ENCODE results near the gene RASAL1. TPM values are rescaled to one million over a fixed set of nuclear protein-coding genes. Genes with fewer than 3 reads are reported as not detected.
A peak's percentile ranks its signal among the peaks of the same experiment; 100 is the strongest.
"Not testable (repeated sequence)": the region's sequence is repeated elsewhere in the genome, so short reads cannot be mapped to it uniquely, and the experiment has no call there.

Gene RASAL1
- total RNA-seq, 1 experiment from 2014 or later: 0.33 TPM

DNA sequence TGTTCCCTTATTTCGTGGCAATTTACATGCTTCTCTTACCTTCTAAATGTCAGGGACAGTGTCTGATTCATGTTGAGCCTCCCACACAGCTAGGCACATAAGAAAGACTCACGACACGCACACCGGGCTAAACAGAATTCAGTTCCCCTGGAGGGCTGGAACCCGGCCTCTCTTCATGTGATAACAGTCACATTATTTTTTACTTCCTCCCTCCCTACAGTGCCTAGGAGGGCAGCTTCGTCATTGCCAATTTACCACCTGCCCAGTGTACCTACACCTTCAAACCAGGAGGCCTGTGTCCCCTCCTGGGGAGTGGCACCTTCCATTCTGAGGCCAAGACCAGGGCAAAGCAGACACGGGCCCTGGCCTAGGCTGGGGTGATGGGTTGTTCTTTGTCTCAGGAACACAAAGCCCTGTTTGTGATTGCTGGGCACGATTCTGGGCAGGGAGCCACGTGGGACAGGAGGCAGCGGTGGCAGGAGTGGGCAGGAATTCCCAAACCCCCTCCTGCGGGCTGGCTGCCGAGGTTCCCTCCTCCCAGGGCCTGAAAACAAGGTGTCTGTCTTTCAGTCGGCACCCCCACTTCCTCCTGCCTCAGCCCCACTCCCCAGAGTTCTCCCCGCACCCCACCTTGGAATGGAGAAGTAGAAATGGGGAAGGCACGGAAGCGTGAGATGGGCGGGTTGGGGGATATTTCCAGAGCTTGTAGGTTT, 6.8 kb upstream of the RASAL1 start:
- peak; percentile 58 for DNase-seq (ENCODE audit: low spot score)

DNA sequence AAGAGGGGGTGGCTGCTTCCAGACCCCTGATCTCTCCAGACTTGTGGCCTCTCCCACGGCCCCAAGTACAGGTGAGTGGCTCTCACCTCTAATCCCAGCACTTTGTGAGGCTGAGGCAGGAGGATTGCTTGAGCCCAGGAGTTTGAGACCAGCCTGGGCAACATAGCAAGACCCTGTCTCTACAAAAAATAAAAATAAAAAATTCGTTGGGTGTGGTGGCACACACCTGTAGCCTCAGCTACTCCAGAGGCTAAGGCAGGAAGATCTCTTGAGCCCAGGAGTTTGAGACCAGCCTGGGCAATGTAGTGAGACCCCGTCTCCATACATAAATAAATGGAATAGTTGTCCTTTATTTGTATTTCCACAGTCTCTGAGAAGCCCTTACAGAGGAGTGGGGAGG, 6.2 kb upstream of the RASAL1 start:
- DNase-seq (ENCODE audit: low spot score): not testable (repeated sequence)

DNA sequence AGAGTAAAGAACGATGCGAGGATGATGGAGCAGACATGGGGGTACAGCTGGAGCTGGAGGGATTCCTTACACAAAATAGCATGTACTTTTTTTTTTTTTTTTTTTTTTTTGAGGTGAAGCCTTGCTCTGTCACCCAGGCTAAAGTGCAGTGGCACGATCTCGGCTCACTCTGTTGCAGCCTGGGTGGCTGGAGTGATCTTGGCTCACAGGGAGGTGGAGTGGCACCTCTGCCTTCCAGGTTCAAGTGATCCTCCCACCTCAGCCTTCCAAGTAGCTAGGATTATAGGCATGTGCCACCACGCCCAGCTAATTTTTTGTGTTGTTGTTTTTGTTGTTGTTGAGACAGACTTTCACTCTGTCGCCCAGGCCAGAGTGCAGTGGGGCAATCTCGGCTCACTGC, 5.1 kb upstream of the RASAL1 start:
- no peak for DNase-seq (ENCODE audit: low spot score)

DNA sequence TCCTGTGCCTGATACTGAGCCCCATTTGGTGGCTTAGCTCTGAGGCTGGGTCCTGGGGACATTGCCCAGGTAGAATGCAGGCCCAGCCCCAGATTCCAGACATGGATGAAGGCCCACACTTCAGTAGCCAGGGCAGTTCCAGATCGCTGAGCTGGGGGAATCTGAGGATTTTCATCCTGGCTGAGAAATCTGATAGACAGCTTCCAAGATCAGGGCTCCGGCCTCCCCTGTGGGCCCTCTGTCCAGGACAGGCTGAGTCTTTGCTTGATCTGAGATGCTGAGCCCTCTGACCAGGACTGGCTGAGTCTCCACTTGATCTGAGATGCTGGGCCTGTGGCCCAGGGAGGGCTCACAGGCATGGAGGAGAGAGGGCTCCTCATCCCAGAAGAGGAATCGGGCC, 3.3 kb upstream of the RASAL1 start:
- no peak for DNase-seq (ENCODE audit: low spot score)

DNA sequence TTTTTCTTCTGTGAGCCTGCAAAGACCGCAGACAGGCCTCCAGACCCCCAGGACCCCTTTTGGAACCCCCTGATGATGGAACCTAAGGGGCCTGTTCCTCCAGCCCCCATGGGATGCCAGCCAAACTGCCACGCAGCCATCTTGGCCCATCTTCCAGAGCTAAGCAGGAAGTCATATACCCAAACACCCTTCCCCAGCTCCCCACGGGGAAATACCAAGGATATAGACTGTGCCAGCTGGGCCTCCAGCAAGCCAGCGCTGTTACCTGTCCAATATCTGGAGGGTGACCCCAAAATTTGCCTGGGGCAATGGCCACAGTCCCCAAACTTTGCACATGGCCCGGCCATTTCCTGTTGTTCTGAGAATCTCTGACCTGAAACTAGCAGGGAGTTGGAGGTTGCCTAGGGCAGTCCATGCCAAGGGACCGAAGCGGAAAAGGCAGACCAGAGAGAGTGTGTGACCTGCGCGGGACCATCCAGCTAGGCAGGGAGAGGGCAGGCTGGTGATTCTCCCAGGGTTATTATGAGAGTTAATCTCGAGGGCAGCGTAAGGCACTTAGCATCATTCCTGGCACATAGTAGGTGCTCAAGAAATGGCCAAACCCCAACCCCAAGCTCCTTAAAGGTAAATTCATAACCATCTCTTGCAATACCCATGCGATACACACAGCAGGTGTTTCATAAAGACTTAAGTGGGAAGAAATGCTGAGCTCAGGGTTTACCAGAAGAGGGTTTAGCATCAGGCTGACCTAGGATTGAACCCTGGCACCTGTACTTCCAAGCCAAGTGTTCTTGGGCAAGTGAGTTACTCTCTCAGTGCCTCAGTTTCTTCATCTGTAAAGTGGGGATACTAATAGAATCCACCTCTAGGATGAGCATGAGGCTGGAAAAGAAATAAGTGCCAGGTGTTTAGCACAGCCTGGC, 2.6 kb upstream of the RASAL1 start:
- no peak for DNase-seq (ENCODE audit: low spot score)

DNA sequence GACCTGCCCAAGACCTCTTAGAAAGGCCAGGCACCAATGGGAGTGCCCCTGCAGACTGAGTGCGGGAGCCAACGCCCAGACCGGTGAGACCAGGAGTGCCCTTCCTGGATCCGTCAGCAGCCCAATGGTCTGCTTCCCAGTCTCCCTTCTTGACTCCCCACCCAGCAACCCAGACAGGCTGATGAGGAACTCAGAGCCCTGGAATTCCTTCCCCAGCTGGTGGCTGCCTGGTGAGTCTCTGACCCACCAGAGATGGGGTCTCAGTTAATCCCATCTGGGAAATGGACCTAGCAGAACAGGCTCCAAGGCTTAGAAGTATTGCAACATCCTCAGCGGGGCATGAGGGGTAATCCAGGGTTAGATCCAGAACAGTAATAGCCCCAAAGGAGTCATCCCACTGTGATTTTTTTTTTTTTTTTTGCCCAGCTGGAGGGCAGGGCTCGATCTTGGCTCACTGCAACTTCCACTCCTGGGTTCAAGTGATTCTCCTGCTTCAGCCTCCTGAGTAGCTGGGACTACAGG, 1.5 kb upstream of the RASAL1 start:
- DNase-seq (ENCODE audit: low spot score): no peak

DNA sequence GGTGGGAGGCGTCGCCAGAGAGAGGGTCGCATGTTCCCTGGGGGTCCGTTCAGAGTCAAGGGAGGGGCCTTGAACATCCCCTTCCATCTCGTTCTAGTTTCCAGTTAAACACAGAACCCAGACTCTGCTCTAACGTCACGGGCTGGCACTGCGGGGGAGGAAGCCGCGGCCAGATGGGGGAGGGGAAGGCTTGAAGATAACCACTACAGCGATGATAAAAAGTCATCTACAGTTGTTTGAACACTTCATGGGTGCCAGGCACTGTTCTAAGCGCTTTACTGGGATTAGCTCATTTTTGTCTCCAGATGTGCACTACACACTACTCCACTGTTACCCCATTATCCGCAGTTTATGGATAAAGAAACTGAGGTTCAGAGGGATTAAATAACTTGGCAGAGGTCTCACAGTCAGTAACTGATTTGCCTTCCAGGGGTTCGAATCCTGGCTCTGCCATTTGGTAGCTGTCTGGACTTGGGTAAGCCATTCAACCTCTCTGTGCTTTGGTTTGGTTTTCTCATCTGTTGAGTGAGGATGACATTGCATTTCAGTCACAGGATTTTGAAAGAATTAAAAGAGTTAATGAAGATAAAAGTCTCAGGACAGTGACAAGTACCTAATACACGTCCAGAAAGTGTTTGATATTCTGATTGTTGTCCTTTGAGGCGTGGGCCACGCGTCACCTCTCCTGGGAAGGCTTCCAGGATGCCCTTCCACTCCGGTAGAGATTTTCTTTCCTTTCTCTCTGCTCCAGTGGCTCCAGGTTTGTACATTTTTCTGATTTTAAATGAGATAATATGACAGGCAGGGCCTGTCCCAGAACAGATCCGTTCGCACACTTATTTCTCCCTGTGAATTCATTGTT, 798 bp upstream of the RASAL1 start:
- no peak for DNase-seq (ENCODE audit: low spot score)

DNA sequence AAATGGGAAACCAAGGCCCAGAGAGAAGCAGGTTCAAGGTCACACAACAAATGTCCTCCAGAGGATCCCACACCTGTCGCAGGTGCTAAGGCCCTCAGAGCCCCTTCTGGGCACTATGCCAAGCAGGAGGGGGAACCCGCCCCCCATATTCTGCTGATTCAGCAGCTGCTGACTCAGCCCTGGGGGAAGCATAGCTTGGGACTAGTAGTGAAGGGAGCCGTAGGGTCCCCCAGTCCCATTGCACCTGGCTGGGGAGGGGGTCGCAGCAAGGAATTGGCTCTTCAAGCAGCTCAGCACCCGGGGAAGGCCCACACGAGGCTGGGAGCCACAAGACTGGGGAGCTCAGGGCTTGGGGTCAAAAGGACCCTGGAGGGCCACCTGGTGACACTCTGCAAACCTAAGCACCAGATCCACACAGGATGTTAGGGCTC, 1.0 kb downstream of the RASAL1 start:
- DNase-seq (ENCODE audit: low spot score): no peak

DNA sequence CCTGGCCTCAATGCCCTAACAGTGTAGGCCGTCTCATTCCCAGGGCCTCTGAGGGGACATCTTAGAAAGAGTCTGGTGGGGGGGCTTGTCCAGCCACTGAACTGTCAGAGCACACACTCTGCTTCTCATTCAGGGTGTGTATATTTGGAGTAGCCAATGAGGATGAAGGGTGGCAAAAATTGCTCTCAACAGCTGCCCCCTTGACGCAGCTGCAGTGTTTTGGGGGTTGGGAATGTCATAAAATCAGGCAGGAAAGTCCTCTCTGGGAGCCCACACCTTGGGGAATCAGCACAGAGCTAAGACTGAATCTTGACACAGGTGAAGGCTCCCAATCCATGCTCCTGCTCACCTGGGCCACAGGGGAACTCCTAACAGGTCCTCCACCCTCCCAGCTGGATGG, 1.5 kb downstream of the RASAL1 start:
- no peak for DNase-seq (ENCODE audit: low spot score)

DNA sequence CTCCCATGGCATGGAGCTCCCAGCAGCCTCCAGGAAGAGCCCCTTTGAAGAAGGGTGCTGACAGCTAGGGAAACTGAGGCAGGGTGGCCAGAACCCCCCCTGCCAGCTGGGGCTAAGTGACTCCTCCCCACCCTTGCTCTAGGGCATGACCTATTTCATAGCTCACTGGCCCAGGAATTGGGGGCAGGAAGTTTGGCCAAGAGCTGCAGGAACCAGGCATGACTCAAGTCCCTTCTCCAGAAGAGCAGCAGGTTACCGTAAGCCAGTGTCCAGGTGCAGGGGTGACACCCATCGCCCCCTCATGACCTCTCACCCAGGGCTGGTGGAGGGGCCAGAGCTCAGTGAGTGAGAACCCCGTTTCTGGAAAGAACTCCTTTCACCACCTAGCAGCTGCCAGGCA, 1.9 kb downstream of the RASAL1 start:
- DNase-seq (ENCODE audit: low spot score): no peak

DNA sequence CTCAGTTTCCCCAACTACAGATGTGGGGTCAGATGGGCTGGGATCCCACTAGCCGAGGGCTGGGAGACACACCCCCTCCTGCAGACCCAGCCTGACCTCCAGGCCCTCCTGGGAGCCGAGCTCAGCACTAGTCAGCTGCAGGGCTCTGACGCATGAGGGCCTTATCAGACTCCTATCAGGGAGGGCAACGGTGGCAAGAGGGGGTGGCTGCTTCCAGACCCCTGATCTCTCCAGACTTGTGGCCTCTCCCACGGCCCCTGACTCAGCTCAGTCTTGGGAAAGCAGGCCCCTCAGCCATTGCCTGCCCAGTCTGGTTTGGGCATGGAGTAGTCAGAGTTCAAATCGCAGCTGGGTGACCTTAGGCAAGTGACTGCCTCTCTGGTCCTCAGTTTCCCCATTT, 2.5 kb downstream of the RASAL1 start:
- no peak for DNase-seq (ENCODE audit: low spot score)

DNA sequence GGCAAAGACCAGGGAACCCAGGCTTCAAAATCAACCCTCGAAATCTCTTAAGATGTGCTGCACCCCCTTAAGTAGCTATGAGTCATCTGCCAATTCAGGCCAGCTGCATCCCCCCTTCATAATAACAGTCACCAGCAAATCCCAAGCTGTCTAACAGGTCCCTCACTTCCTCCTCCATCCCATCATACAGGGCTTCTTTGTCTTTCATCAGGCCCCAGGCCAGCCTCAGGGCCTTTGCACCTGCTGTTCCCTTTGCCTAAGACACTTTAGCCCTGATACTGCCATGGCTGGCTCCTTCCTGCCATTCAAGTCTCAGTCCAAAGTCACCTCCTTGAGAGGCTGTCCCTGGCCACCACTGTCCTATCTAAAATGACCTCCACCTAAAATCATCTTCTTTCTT, 4.0 kb downstream of the RASAL1 start:
- DNase-seq (ENCODE audit: low spot score): no peak

DNA sequence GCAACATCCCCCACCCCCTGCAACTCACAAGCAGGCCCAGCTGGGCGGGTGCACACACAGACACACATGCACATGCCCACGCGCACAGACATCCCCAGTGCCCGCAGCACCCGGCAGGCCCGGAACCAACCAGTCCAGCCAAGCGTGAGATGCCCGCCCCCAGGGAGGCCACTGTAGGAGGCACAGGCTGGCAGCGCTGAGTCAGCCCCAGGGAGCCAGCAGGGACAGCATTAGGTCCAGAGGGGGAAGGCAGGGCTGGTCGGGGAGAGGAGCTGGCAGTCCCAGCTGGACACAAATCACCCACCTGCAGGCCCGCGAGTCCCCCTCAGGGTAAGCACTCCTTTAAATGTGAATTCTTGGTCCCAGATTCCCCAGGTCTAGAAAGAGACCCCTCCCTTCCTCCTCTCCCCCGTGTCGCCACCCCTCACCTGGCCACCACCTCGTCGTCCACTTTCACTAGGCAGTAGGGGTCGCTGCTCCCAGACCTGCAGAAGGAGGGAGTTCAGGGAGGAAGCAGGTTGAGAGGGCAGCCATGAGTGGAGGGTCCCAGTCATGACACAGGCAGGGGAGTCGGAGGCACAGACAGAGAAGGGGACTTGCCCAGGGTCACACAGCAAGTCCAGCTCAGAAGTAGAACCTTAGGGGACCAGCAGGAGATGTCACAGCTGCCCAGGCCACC, 5.0 kb downstream of the RASAL1 start:
- DNase-seq (ENCODE audit: low spot score): no peak

DNA sequence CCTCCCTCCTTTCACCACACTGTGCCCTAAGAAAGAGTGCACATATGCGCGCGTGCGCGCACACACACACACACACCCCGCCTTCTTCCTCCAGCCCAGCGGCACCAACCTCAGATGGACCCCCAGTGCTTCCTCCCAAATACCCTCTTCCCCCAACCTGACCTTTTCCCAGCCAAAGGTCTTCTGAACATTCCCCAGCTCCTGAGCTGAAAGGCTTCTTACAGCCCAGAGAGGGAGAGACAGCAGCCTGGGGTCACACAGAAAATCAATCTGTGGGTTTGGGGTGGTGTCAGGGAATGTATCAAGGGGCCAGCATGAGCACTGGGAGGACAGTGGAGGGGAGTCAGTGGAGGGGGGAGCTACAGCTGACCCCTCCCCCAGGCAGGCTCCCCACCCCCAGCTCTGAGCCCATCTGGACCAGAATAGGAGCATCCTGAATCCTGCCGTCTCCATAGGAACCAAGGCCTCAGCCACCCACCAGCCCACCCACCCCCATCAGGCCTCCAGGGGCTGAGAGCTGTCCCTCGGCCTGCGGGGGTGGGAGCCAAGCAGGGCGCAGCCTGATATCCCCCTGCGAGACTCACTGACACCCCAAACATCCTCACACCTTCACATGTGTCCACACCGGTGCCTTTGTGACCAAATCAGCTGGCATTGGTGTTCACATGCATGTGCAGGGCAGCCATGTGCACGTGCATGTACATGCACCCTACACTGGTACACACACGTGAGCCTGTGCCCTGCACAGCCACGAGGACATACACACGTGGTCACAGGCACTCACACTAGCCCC, 5.7 kb downstream of the RASAL1 start:
- no peak for DNase-seq (ENCODE audit: low spot score)

DNA sequence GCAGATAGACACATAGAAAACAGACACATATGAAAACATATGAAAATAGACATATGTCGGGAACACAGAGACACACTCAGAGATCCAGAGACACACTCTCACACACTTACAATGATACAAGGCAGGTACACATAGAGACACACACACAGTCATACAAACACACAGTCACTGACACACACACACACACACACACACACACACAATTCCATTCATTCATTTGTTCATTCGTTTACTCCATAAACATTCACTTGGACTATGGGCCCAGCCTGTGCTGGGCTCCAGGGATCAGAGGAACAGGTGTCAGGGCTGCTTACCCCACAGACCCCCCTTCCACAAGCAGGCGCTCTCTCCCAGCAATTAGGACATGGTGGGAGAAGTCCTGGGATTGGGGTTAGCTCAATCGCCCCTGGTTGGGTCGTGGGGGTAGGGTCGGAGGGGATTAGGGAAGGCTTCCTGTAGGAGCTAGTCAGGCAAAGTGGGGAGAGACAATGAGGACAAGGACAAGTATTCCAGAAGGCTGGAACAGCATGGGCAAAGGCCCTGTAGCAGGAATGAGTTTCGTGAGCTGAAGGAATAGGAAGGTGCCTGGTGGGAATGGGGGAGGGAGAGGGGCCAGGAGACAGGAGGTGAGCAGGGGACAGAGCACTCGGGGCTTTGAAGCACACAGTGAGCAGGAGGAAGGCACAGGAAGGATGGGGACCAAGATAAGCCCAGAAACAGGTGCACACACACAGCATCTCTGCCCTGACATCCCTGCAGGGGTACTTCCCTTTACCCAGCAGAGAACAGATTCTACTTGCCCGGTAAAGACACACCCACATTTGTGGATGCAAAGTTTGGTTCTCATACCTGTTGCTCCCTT, 6.5 kb downstream of the RASAL1 start:
- no peak for DNase-seq (ENCODE audit: low spot score)

DNA sequence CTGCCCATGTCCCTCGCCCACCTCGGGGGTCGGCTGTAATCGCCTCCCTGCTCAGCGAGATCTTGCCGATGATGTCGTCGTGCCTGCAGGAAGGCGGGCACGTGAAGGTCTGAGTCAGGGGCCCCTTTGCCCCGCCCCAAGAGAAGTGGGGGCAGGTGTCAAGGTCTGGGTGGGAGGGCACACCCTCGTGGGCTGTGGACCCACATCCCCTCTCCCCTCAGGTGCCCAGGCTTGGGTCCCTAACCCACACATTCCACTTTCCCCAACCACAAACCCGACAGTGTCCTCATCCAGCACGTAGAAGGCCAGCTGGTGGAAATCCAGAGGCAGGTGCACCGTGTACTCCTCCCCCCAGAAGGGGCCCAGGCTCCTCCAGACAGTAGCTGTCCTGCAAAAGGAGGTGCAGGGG, 7.8 kb downstream of the RASAL1 start:
- DNase-seq (ENCODE audit: low spot score): no peak

DNA sequence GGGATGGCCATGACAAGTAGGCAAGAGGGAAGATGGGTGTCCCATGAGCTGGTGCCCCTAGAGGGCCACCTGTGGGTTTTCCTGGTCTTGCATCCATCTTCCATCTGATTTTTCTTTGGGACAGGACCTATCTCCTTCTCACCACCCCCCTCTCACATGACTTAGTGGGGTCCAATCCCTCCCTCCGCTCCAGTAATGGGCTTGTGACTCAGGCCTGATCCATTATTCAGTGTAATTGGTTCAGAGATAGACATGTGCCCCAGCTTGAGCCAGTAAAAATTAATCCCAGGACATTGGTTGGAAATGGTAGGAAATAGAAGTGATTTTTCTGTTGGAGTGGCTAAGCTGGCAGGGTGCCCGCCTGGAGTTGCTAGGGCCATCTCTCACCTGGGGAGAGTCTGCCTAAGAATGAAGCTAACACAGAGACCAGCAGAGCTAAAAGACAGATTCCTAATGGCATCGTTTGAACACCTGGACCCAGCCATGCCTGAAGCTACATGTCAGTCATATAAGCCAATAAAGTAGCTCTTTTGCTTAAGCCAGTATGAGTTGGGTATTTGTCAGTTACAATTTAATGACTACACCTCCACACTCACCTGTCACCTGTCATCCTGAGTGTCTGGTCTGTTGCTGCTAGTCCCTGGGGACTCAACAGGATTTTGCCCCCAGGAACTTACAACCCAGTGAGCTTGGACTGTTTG, 14.7 kb downstream of the RASAL1 start:
- DNase-seq (ENCODE audit: low spot score): no peak

DNA sequence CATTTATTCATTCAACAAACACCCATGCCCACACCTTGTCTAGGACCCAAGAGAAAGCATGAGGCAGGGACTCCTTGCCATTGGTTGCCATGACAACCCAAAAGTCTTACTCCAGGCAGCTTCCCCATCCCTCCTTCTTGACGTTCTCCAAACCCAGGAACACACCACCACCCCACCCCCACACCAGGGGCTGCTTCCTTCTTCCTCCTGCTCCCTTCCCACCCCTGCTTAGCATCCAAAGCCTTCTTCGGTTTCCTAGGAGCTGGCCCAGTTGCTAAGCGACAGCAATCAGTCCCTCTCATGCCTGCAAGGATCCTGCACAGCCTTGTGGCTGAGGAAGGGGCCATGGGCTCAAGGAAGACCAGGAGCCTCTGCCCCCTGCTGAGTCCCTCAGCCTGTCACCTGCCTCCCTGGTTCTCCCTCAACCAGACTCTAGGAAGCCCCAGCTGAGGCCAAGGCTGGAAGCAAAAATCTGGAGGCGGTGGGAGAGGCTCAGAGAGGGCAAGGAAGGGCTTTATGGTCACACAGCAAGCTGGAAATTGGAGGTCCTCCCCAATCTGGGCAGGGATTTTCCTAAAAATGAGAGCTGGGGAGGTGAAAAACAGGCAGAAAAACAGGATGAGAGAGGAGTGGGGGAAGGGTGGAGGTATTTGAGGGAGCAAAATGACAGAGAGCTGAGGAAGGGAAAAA, 15.4 kb downstream of the RASAL1 start:
- no peak for DNase-seq (ENCODE audit: low spot score)

Measured in HT-29 (cell line).